ENCODE results near the gene AFMID.
"Not testable (repeated sequence)": the region's sequence is repeated elsewhere in the genome, so short reads cannot be mapped to it uniquely, and the experiment has no call there.

The AFMID gene

GRCh38 chr17:78224231-78225087, 37.3 kb downstream of the AFMID start:
- DNase-seq = no peak

GRCh38 chr17:78225088-78225865, 38.1 kb downstream of the AFMID start:
- DNase-seq = no peak

- no peak for DNase-seq
Measured at GRCh38 chr17:78226055-78226758, 39.0 kb downstream of the AFMID start.

GRCh38 chr17:78226759-78227454, 39.7 kb downstream of the AFMID start:
- no peak for DNase-seq

GRCh38 chr17:78227455-78227916, 40.3 kb downstream of the AFMID start:
- DNase-seq = no peak

GRCh38 chr17:78228176-78228575, 41.0 kb downstream of the AFMID start:
- DNase-seq = no peak

- no peak for DNase-seq
Measured at GRCh38 chr17:78230252-78230962, 43.2 kb downstream of the AFMID start.

- DNase-seq = no peak
Measured at GRCh38 chr17:78230996-78231935, 44.1 kb downstream of the AFMID start, which contains the start of gene TMEM235. Gene TMEM235 (plus strand): TSS chr17:78231631. CDS start chr17:78232024, 393 bp downstream.

GRCh38 chr17:78231991-78232858, 45.1 kb downstream of the AFMID start:
- peak; percentile 12 for DNase-seq

- DNase-seq = no peak
Measured at GRCh38 chr17:78232859-78233173, 45.7 kb downstream of the AFMID start.

- DNase-seq = no peak
Measured at GRCh38 chr17:78233678-78234077, 46.5 kb downstream of the AFMID start.

- DNase-seq = no peak
Measured at GRCh38 chr17:78234261-78234865, 47.2 kb downstream of the AFMID start.

GRCh38 chr17:78235022-78235421, 47.9 kb downstream of the AFMID start:
- DNase-seq = not testable (repeated sequence)

GRCh38 chr17:78235885-78236284, 48.7 kb downstream of the AFMID start:
- DNase-seq = no peak

GRCh38 chr17:78236362-78237127, 49.4 kb downstream of the AFMID start:
- no peak for DNase-seq

- no peak for DNase-seq
Measured at GRCh38 chr17:78237401-78238012, 50.3 kb downstream of the AFMID start.

- DNase-seq = no peak
Measured at GRCh38 chr17:78238823-78239488, 51.8 kb downstream of the AFMID start.
